PFSK-1 (cell line): ENCODE results near the gene PRKCE.

Experiments used
- FOXP2 ChIP-seq: optimal IDR thresholded peaks from 2 replicates; pipeline ENCODE3; 2011; ENCODE audit warnings: borderline replicate concordance, control low read depth, inconsistent platforms; ENCODE audit not compliant: insufficient read depth; ENCODE audit errors: extremely low read length, extremely low read depth
- POLR2AphosphoS5 ChIP-seq: IDR thresholded peaks from 2 replicates; pipeline ENCODE4 v1.6.1; 2012; ENCODE audit warnings: low read depth, mild to moderate bottlenecking, control low read depth, low read length, moderate library complexity
- REST ChIP-seq, 2 experiments: IDR thresholded peaks; 2 replicates each; pipeline versions ENCODE4 v1.6.1 to v1.8.0; 2011 to 2012; ENCODE audit warnings: low read depth in 2 of 2, low read length in 2 of 2, control low read depth in 1 of 2, inconsistent platforms in 1 of 2, mild to moderate bottlenecking in 1 of 2, moderate library complexity in 1 of 2; ENCODE audit not compliant: insufficient read depth in 1 of 2
- SIN3A ChIP-seq: IDR thresholded peaks from 2 replicates; pipeline ENCODE4 v1.6.1; 2012; ENCODE audit warnings: mild to moderate bottlenecking, low read length, moderate library complexity, borderline replicate concordance; ENCODE audit not compliant: insufficient read depth
- TAF1 ChIP-seq: IDR thresholded peaks from 2 replicates; pipeline ENCODE4 v1.6.1; 2012; ENCODE audit warnings: low read length, control low read depth, borderline replicate concordance; ENCODE audit not compliant: insufficient read depth

The PRKCE gene

GRCh38 chr2:46013726-46014125, 362.3 kb downstream of the PRKCE start:
- no peak for TF ChIP-seq FOXP2
- TF ChIP-seq REST (IDR thresholded peaks at IDR 0.05; ENCODE audit: insufficient read depth in 1 of 2, low read depth in 2 of 2, low read length in 2 of 2) = no peak
- no peak for TF ChIP-seq TAF1
- no peak for TF ChIP-seq SIN3A
- no peak for TF ChIP-seq POLR2AphosphoS5

GRCh38 chr2:46014911-46015654, 363.6 kb downstream of the PRKCE start:
- TF ChIP-seq REST (IDR thresholded peaks at IDR 0.05; ENCODE audit: insufficient read depth in 1 of 2, low read depth in 2 of 2, low read length in 2 of 2) (no peak), FOXP2 (no peak), TAF1 (no peak), POLR2AphosphoS5 (no peak), SIN3A (no peak)

- TF ChIP-seq SIN3A (no peak), FOXP2 (no peak), TAF1 (no peak), POLR2AphosphoS5 (no peak), REST (IDR thresholded peaks at IDR 0.05; ENCODE audit: insufficient read depth in 1 of 2, low read depth in 2 of 2, low read length in 2 of 2) (no peak)
Observed at GRCh38 chr2:46015671-46016070, 364.2 kb downstream of the PRKCE start.

GRCh38 chr2:46016091-46016490, 364.6 kb downstream of the PRKCE start:
- TF ChIP-seq POLR2AphosphoS5 (no peak), REST (IDR thresholded peaks at IDR 0.05; ENCODE audit: insufficient read depth in 1 of 2, low read depth in 2 of 2, low read length in 2 of 2) (no peak), FOXP2 (no peak), TAF1 (no peak), SIN3A (no peak)
